GM21576 (cell line): ENCODE data around the gene CBX2.

Experiments used
- ATAC-seq: cut with Tn5 transposase; IDR thresholded peaks from one replicate; pipeline ENCODE4 v1.9.1; 2021; ENCODE audit warnings: mild to moderate bottlenecking, moderate library complexity; ENCODE audit not compliant: unreplicated experiment

The CBX2 gene

GRCh38 chr17:79799174-79799537 lies 21.2 kb downstream of the CBX2 start:
- no peak for ATAC-seq

DNA sequence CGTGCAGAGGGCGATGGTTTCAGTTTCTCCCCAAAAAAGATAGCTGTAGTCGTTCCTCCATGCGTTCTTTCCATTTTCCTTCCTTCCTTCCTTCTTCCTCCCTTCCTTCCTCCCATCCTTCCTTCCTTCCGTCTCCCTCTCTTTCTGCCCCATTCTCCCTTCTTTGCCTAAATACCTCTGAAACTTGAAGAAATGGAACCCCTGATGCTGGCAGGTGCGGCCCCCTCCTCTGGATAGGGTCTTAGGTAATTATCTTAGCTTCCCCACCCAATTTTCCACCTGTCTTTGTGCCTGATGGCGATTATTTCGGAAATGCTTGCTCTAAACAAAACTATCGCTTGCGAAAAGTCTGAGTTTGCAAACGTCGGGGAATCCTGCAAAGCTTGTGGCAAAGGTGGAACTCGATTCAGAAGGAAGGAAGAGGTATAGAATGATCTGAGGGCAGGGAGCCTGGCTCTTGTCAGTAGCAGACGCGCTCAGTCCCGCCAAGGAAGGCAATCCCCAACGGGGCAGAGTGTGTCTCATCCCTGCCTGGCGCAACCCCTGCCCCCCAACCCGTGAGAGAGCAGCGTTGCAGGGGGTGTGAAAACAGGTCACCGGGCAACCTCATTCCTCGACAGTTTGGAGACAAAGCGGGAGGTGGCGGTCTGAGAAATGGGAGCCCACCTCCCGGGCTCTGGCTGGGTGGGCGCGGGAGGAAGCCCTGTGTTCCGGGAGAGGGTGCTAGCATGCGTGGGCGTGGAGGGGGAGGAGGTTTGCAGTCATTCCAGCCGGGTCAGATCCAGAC lies 21.8 kb downstream of the CBX2 start:
- no peak for ATAC-seq

GRCh38 chr17:79800325-79801155 lies 22.6 kb downstream of the CBX2 start:
- ATAC-seq = no peak

DNA sequence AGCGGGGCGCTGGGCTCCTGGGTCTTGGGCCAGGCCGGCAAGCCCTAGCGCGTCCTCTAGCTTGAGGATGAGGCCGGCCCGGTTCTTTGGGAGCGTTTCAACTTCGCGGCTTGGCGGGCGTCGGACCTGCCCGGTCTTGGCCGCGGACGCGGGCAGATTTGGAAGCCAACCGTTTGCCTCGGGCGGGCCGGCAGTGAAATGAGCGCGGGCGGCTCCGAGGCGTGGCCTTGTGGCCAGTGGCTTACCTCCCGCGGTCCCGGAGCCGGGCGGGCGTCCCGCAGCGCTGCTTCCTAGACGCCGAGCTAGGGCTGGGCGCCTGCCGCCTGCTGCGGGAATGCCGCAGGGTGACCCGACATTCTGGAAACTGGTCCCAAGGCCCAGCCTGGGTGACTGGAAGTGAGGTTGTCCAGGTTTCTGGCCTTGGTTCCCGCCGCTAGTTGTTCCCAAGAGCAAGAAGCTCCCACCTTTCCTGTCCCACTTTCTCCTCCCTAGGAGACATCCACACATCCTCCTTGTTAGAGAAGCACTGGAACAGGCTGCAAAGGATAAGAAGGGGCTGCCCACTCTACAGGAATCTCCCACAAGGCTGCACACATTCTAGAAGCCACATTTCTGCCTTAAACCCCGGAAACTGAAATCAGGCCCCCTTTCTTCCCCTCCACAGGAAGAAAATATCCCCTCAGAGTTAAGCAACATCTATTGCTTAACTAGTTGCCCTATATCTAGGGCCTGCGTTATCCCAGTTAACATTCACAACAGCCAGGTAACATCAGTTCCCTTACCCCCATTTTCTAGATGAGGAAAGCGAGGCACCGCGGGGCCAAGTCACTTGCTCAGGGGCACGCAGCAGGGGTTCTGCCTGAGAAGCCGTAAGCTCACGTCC lies 23.4 kb downstream of the CBX2 start:
- ATAC-seq = no peak

DNA sequence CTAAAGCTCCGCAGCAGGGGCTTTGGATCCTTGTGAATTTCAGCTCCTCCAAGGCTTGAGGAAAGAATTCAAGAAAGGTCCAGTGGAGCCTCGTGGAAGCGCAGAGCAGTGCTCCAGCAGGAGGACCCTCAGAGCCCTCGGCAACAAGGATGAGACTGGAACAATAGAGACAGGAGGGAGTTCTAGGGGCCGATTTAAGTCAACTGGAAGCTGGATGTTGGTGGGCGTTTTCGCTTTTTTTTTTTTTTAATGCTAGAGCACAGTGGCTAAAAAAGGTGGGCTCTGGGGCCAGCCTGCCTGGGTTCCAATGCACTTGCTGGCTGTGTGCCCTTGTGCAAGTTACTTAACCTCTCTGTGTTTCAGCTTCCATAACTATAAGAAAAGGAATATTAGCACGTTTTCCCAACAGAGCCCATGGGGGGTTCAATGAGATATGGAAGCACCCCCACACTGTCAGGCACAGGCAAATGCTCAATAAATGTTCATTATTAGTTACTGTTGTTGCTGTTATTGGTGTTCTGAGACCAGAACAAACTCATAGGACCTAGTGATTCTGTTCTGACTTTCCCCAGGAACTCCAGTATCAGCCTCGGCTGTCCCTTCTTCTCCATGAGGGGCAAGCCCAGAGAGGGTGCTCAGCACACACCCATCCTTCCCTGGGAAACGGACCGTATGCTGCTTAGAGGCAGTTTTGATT lies 24.2 kb downstream of the CBX2 start:
- no peak for ATAC-seq

- ATAC-seq = no peak
Observed at GRCh38 chr17:79802736-79803420, 24.9 kb downstream of the CBX2 start.

DNA sequence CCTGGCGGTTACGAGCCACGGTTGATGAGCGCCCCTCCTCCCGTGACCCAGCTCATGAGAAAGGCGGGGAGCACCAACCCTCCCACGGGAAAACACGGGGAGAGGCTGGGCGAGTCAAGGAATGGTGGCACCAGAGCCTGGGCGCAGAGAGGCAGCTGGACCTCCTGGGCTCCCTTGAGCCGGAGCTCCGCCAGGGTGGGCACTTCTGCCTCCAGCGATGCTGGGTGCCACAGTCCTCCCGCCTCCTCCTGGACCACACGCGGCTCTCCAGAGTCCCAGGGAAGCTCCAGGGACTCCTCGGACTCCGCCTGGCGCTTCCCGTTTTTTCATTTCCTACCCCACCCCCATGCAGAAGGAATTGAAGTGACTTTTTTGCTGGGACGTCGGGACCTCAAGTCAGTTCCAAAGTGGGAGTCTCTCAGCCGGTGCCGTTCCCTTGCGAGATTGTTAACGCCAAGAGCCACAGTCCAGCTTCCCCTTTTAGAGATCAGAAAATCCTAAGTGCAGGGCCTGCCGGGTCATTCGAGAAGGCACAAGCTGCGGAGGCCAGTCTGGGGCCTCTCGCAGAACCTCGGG lies 25.6 kb downstream of the CBX2 start:
- no peak for ATAC-seq

GRCh38 chr17:79803997-79804855 lies 26.3 kb downstream of the CBX2 start:
- peak; percentile 49 for ATAC-seq

GRCh38 chr17:79804856-79805696 lies 27.1 kb downstream of the CBX2 start:
- peak; percentile 7 for ATAC-seq

- ATAC-seq = no peak
Observed at GRCh38 chr17:79806446-79806760, 28.5 kb downstream of the CBX2 start.

- ATAC-seq = no peak
Observed at GRCh38 chr17:79806863-79807720, 29.1 kb downstream of the CBX2 start.

GRCh38 chr17:79808763-79809529 lies 31.0 kb downstream of the CBX2 start:
- ATAC-seq = no peak

DNA sequence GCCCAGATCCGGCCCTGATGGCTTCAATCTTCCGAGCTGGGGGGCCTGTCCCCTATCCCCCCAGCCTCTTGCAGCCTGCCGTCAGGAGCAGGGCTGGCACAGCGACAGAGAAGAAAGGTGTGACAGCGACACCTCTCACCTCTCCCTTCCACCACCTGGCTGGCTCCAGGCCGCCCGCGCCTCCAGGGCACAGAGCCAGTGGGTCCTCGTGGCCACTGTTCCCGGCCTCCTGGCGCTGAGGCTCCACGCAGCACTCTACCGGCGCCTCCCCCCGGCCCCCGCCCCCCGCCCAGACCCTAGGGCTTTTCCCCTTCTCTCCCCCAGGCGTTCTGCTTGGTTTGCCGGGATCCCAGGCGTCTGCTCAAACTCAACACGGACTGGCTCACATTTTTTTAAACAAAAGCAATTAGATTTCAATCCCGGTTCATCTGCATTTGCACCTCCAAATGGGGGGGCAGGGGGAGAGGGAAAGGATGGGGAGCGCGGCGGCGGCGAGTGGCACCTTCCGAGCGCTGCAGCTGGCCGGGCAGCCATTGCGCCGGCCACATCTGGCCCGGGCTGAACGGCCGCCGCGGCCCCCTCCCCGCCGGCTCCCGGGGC lies 31.7 kb downstream of the CBX2 start:
- ATAC-seq = no peak

DNA sequence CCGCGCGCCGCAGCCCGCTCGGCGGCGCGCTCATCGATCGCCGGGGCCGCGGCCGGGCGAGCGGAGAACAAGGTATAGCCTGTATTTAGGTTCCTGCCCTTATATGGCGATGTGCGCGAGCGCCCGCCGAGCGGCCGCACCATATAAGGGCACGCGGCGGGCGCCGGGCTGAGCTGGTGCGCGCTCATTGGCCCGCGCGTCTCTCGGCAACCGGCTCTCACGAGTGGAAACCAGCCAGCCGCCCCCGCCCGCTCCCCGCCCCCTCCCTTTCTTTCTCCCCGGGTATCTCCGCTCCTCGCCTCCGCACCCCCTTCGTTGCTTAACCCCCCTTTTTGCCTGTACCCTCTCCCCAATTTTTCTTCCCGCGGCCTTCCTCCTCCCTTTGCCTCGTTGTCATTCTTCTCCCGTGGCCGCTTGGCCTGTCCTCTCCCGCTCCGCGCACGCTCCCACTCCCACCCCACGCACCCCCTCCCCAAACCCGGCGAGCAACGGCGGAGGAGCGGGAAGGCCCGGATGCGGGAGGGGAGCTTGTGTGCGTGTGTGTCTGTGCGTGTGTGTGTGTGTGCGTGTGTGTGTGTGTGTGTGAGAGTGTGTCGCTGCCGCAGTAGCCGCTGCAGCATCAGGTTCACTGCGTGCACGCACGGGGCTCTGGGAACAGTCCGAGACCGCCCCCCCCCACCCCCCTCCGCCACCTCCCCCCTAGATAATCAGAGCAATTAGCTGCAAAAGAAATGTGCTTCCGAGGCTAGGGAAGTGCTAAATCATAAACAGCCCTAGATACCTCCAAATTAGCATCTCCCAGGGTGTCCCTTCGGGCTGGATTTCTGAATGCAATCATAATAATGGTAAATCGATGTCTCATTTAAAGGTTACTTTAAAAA lies 32.4 kb downstream of the CBX2 start:
- peak; percentile 70 for ATAC-seq
